GM10847 (cell line): ENCODE measurements around the gene BEGAIN.

Experiments used
- POLR2A ChIP-seq: IDR thresholded peaks from 2 replicates; pipeline ENCODE4 v1.6.1; 2011; ENCODE audit not compliant: insufficient read length; ENCODE audit errors: extremely low read depth

BEGAIN gene

GRCh38 chr14:100531152-100532121, 55.8 kb downstream of the BEGAIN start:
- no peak for TF ChIP-seq POLR2A

- no peak for TF ChIP-seq POLR2A
Observed at GRCh38 chr14:100530270-100531072, 56.7 kb downstream of the BEGAIN start.

GRCh38 chr14:100529561-100530031, 57.6 kb downstream of the BEGAIN start:
- no peak for TF ChIP-seq POLR2A

DNA sequence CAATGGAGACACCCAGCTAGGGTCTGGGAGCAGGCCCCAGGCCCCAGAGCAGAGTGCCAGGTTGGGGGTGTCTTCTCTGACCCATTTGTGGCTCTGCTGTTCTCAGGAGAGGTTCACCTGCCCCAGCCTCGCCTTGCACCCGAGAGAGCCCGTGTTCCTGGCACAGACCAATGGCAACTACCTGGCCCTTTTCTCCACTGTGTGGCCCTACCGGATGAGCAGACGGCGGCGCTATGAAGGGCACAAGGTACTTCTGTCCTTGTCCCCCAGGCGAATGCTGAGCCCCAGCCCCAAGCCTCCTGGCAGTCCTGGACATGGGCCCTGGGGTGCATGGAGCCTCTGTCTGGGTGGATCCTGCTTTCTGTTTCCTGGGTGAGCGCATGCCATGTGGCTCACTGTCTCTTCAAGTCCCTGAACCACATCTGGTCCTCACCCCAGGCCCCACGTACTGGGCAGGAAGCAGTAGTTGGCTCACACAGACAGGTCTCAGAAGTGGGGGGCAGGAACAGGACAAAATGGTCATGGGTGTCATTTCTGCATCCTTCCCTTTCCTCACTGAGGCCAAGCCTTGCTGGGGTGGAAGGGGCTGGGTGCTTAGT, 58.2 kb downstream of the BEGAIN start:
- TF ChIP-seq POLR2A: no peak

DNA sequence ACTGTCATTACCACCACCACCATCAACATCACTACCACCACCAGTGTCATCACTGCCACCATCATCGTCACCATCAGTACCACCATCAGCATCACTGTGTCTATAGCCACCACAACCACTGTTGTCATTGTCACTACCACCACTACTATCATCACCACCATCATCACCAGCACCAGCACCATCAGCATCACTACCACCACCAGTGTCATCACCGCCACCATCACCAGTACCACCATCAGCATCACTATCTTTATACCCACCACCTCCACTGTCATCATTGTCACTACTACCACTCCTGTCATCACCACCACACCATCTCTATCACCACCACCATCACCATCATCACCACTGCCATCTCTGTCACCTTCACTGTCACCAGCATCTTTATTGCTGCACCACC, 60.6 kb downstream of the BEGAIN start:
- TF ChIP-seq POLR2A: no peak

DNA sequence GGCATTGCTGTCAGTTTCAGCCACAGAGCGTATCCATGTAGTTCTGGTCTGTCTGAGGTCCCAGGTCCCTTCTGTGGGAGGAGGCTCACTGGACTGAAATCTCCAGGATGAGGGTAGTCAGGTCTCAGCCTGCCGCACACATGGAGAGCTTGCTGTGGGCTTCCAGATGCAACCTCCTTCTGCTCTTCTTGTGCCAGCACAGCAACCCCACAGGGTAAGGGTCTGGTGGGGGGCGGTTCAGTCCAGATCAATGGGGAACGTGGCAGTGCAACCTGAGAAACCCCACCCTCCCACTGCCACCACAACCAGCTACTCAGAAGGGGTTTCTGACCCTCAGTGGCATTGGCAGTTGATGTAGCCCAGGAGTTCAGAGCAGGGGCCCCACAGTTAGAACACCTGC, 61.2 kb downstream of the BEGAIN start:
- TF ChIP-seq POLR2A: no peak

GRCh38 chr14:100525615-100526014, 61.6 kb downstream of the BEGAIN start:
- TF ChIP-seq POLR2A: no peak

DNA sequence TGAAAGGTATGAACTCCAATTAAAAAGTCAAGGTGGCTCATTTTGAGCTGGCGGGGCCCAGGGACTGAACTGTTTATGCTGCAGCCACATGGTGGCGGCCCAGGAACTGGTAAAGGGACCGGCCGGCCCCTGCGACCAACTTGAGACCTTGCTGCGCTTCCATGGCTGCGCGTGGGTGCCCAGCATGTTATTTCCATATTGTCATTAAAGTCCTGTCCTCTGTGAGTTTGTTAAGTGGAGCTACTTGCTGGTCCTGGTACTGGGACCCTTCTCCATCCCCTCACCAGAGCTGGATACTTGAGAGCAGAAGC, 62.3 kb downstream of the BEGAIN start:
- no peak for TF ChIP-seq POLR2A

DNA sequence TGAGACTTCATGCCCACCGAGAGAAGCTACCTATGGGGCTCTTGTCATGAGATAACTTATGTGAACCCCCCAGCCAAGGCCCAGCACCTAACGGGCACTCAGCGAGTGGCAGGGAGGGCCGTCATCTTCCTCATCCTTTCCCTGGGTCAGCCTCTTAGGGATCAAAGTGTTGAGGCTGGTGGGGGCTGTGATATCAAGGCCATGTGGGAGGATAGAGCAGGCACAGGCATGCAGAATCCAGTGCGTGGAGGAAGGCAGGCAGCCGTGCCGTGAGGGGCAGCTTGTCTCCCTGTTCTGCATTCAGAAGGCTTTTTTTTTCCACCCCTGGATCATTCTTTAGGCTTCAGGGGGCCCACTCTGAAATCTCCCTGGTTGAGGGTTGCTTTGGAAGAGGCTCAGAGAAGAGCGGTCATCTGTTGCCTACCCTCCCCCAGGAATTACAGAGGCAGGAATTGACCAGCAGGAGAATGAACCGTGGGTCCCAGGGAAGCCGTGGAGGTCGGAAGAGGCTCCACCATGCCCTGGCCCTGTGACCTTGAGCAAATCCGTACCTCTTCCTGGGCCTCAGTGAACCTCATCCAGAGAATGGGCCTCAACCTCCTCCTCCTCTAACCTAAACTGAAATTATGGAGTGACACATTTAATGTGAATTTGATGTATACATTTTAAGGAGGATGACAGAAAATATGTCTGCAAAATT, 62.8 kb downstream of the BEGAIN start:
- no peak for TF ChIP-seq POLR2A

GRCh38 chr14:100523843-100524169, 63.4 kb downstream of the BEGAIN start:
- no peak for TF ChIP-seq POLR2A

- no peak for TF ChIP-seq POLR2A
Observed at GRCh38 chr14:100523131-100523842, 63.9 kb downstream of the BEGAIN start.

- no peak for TF ChIP-seq POLR2A
Observed at GRCh38 chr14:100522616-100523099, 64.6 kb downstream of the BEGAIN start.

- TF ChIP-seq POLR2A: no peak
Observed at GRCh38 chr14:100504372-100505078, 82.7 kb downstream of the BEGAIN start.

GRCh38 chr14:100503251-100503650, 84.0 kb downstream of the BEGAIN start:
- TF ChIP-seq POLR2A: no peak
